ENCODE data around the gene TYK2.
A peak's percentile ranks its signal among the peaks of the same experiment; 100 is the strongest.
"Not testable (repeated sequence)": the region's sequence is repeated elsewhere in the genome, so short reads cannot be mapped to it uniquely, and the experiment has no call there.

TYK2 gene

GRCh38 chr19:10339380-10339960, 40.9 kb downstream of the TYK2 start, which contains the start of gene ICAM3:
Gene ICAM3, minus strand, starts transcription at chr19:10339624. Its CDS starts 10 bp downstream, at chr19:10339614.
- no peaks in the 10 kb centered on the region for H3K27me3 ChIP-seq (ENCODE audit: insufficient read depth, low read length, poor library complexity, severe bottlenecking)
- H3K79me2 ChIP-seq (ENCODE audit: insufficient read depth, low read length): peaks cover 33% of the 10 kb centered on the region
- H2AFZ ChIP-seq (ENCODE audit: low read length): peak within 1 kb of the TSS; percentile 90
- no peaks in the 10 kb centered on the region for H3K9me3 ChIP-seq (ENCODE audit: insufficient read depth, low read depth, low read length)
- H3K36me3 ChIP-seq (ENCODE audit: insufficient read depth, low read length): no peaks in the 10 kb centered on the region
- TF ChIP-seq CTCF (conservative IDR thresholded peaks at IDR 0.05; ENCODE audit: low read length) (no peak), EZH2phosphoT487 (IDR thresholded peaks at IDR 0.05; ENCODE audit: borderline replicate concordance) (no peak)
- H3K9ac ChIP-seq (ENCODE audit: low read depth, low read length, poor library complexity, severe bottlenecking): peak within 1 kb of the TSS; percentile 88
- peaks cover 24% of the 10 kb centered on the region for H3K4me1 ChIP-seq (ENCODE audit: insufficient read depth, low read length, poor library complexity, severe bottlenecking)
- no peaks in the 10 kb centered on the region for H3K9me2 ChIP-seq (replicated peaks; ENCODE audit: low read depth, low read length)
- H3F3A ChIP-seq (ENCODE audit: low read depth): no peaks in the 10 kb centered on the region
- peak within 1 kb of the TSS; percentile 95 for H3K4me2 ChIP-seq (ENCODE audit: low read depth, low read length, poor library complexity, severe bottlenecking)
- H3K4me3 ChIP-seq (ENCODE audit: low read length, poor library complexity, severe bottlenecking): peak within 1 kb of the TSS; percentile 88
- peaks cover 4% of the 10 kb centered on the region for H4K20me1 ChIP-seq (ENCODE audit: insufficient read depth, low read length, poor library complexity, severe bottlenecking)

- H3K9me2 ChIP-seq (replicated peaks; ENCODE audit: low read depth, low read length): no peaks in the 10 kb centered on the region
- H3K4me3 ChIP-seq (ENCODE audit: low read length, poor library complexity, severe bottlenecking): peak overlapping the region; percentile 88
- peak overlapping the region; percentile 90 for H2AFZ ChIP-seq (ENCODE audit: low read length)
- 0 out of 2 replicates have a peak, but pooled peaks cover 4% of the 10 kb centered on the region for H3F3A ChIP-seq (ENCODE audit: low read depth)
- H3K79me2 ChIP-seq (ENCODE audit: insufficient read depth, low read length): peaks cover 39% of the 10 kb centered on the region
- H3K9me3 ChIP-seq (ENCODE audit: insufficient read depth, low read depth, low read length): no peaks in the 10 kb centered on the region
- peak overlapping the region; percentile 95 for H3K4me2 ChIP-seq (ENCODE audit: low read depth, low read length, poor library complexity, severe bottlenecking)
- H3K27me3 ChIP-seq (ENCODE audit: insufficient read depth, low read length, poor library complexity, severe bottlenecking): no peaks in the 10 kb centered on the region
- no peak for TF ChIP-seq CTCF (conservative IDR thresholded peaks at IDR 0.05; ENCODE audit: low read length)
- TF ChIP-seq EZH2phosphoT487 (IDR thresholded peaks at IDR 0.05; ENCODE audit: borderline replicate concordance): no peak
- no peaks in the 10 kb centered on the region for H3K36me3 ChIP-seq (ENCODE audit: insufficient read depth, low read length)
- H3K9ac ChIP-seq (ENCODE audit: low read depth, low read length, poor library complexity, severe bottlenecking): peak overlapping the region; percentile 88
- H4K20me1 ChIP-seq (ENCODE audit: insufficient read depth, low read length, poor library complexity, severe bottlenecking): peaks cover 9% of the 10 kb centered on the region
- H3K4me1 ChIP-seq (ENCODE audit: insufficient read depth, low read length, poor library complexity, severe bottlenecking): peaks cover 29% of the 10 kb centered on the region
These were observed 41.4 kb downstream of the TYK2 start for GRCh38 chr19:10338940-10339339.

GRCh38 chr19:10336725-10337124, 43.6 kb downstream of the TYK2 start:
- H3K27me3 ChIP-seq (ENCODE audit: insufficient read depth, low read length, poor library complexity, severe bottlenecking); H3K4me2 ChIP-seq (ENCODE audit: low read depth, low read length, poor library complexity, severe bottlenecking); H3F3A ChIP-seq (ENCODE audit: low read depth); H3K36me3 ChIP-seq (ENCODE audit: insufficient read depth, low read length); H3K9ac ChIP-seq (ENCODE audit: low read depth, low read length, poor library complexity, severe bottlenecking); H2AFZ ChIP-seq (ENCODE audit: low read length); H3K4me3 ChIP-seq (ENCODE audit: low read length, poor library complexity, severe bottlenecking); H3K9me3 ChIP-seq (ENCODE audit: insufficient read depth, low read depth, low read length); H3K9me2 ChIP-seq (replicated peaks; ENCODE audit: low read depth, low read length): not testable (repeated sequence)
- Histone ChIP-seq H4K20me1 (ENCODE audit: insufficient read depth, low read length, poor library complexity, severe bottlenecking) (peaks cover 22% of the 10 kb centered on the region), H3K4me1 (ENCODE audit: insufficient read depth, low read length, poor library complexity, severe bottlenecking) (peaks cover 36% of the 10 kb centered on the region), H3K79me2 (ENCODE audit: insufficient read depth, low read length) (peaks cover 53% of the 10 kb centered on the region)

Data from Loucy (cell line).